CD8-positive, alpha-beta memory T cell (primary cell): ENCODE measurements around the gene FRS2. TPM values are rescaled to one million over a fixed set of nuclear protein-coding genes. Genes with fewer than 3 reads are reported as not detected.

Source experiments
- CTCF ChIA-PET: fragments of 350-600 bp; sonication (Branson Sonifier 250); formaldehyde crosslinking; loops from one replicate; lab custom pipeline; 2021; ENCODE audit warnings: antibody characterized with exemption; lab: Charles Lee
- POLR2A ChIA-PET: fragments of 350-600 bp; sonication (Branson Sonifier 250); formaldehyde crosslinking; loops from one replicate; lab custom pipeline; 2021; ENCODE audit warnings: antibody characterized with exemption; lab: Charles Lee
- DNase-seq, 5 donors: peaks; one replicate each; pipeline versions ENCODE4 v3.0.0 to v3.0.0-alpha.2; 2020 to 2022; ENCODE audit warnings: mixed read lengths in 1 of 5
- H3K27ac ChIP-seq: one replicate; pipeline ENCODE4 v1.7.0; 2013; ENCODE audit warnings: low read depth, mild to moderate bottlenecking, low read length, moderate library complexity
- H3K27me3 ChIP-seq: 2 replicates; pipeline ENCODE4 v1.7.0; 2013; ENCODE audit warnings: low read length, mild to moderate bottlenecking; ENCODE audit not compliant: insufficient read depth, poor library complexity, severe bottlenecking
- H3K36me3 ChIP-seq: 2 replicates; pipeline ENCODE4 v1.7.0; 2013; ENCODE audit warnings: mild to moderate bottlenecking, low read length, moderate library complexity; ENCODE audit not compliant: insufficient read depth
- H3K4me1 ChIP-seq: 2 replicates; pipeline ENCODE4 v1.7.0; 2013; ENCODE audit warnings: mild to moderate bottlenecking, low read length, moderate library complexity; ENCODE audit not compliant: insufficient read depth
- H3K4me3 ChIP-seq: 2 replicates; pipeline ENCODE4 v1.7.0; 2013; ENCODE audit warnings: mild to moderate bottlenecking, low read length
- H3K9me3 ChIP-seq: 2 replicates; pipeline ENCODE4 v1.7.0; 2013; ENCODE audit warnings: mild to moderate bottlenecking, low read length
- H3K27ac Mint-ChIP-seq, 8 donors: one replicate each; pipeline ENCODE4 v1.8.0; 2020 to 2021; ENCODE audit warnings: mixed read lengths in 8 of 8, mild to moderate bottlenecking in 6 of 8, inconsistent platforms in 3 of 8, moderate library complexity in 3 of 8
- H3K27me3 Mint-ChIP-seq, 2 donors: one replicate each; pipeline ENCODE4 v1.8.0; 2020 to 2021; ENCODE audit warnings: mixed read lengths in 2 of 2, mild to moderate bottlenecking in 1 of 2, moderate library complexity in 1 of 2
- H3K36me3 Mint-ChIP-seq, 3 donors: one replicate each; pipeline ENCODE4 v1.8.0; 2020 to 2021; ENCODE audit warnings: mixed read lengths in 3 of 3, inconsistent platforms in 1 of 3, mild to moderate bottlenecking in 1 of 3
- H3K4me1 Mint-ChIP-seq, 3 donors: one replicate each; pipeline ENCODE4 v1.8.0; 2020 to 2021; ENCODE audit warnings: mixed read lengths in 3 of 3, inconsistent platforms in 1 of 3, mild to moderate bottlenecking in 1 of 3
- H3K4me3 Mint-ChIP-seq, 7 donors: one replicate each; pipeline ENCODE4 v1.8.0; 2020 to 2021; ENCODE audit warnings: mixed read lengths in 7 of 7, mild to moderate bottlenecking in 6 of 7, moderate library complexity in 4 of 7, inconsistent platforms in 2 of 7
- H3K9me3 Mint-ChIP-seq, 5 donors: one replicate each; pipeline ENCODE4 v1.8.0; 2020 to 2022; ENCODE audit warnings: mixed read lengths in 5 of 5, mild to moderate bottlenecking in 3 of 5, moderate library complexity in 2 of 5, inconsistent platforms in 1 of 5
- polyA plus RNA-seq: library from polyadenylated mRNA; unstranded; fragments of 300-500 nt; fragmentation: Illumina TruSeq; gene quantifications from one replicate; pipeline ENCODE4 v1.2.3, GENCODE V29; 2021
- total RNA-seq, 2 experiments: library from RNA; stranded (reverse); gene quantifications; one replicate each; pipeline ENCODE4 v1.2.3, GENCODE V29; 2021

FRS2 gene
- total and polyA plus RNA-seq, 3 experiments from 2014 or later, result 9.1 to 13.1 (median 9.8) TPM

DNA sequence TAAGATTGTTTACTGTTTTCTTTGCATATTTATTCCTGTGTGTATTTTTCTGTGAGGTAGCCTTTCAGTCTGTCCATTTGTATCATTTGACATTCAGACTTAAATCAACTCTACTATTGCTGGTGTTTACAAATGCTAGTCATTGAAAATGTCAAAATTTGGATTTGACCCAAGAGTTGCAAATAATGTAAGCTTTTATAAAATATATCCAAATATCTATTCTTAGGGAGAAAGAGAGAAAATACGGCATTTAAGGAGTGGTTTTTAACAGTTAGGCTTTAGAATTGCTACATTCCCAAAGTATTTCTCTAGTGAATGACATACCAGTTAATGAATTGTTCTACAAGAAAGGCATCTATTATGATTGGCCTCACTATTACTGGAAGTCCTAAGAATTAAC is 37.9 kb downstream of the FRS2 start:
- ChIA-PET POLR2A (no interaction called here), CTCF (no interaction called here)
- H3K4me3 Mint-ChIP-seq, result no peak overlapping the region
- no peak for DNase-seq
- H3K27me3 Mint-ChIP-seq, result no peaks in the 10 kb centered on the region
- no peaks in the 10 kb centered on the region for H3K9me3 Mint-ChIP-seq
- no peak overlapping the region for H3K27ac ChIP-seq
- H3K4me1 Mint-ChIP-seq, result peaks cover 47 to 89% (median 73%) of the 10 kb centered on the region in 3 donors
- H3K36me3 Mint-ChIP-seq, result peaks cover 0 to 6% (median 4%) of the 10 kb centered on the region in 3 donors
- H3K4me1 ChIP-seq, result peaks cover 32% of the 10 kb centered on the region
- no peaks in the 10 kb centered on the region for H3K27me3 ChIP-seq
- no peaks in the 10 kb centered on the region for H3K9me3 ChIP-seq
- H3K36me3 ChIP-seq, result no peaks in the 10 kb centered on the region
- no peak overlapping the region for H3K27ac Mint-ChIP-seq
- H3K4me3 ChIP-seq, result no peak overlapping the region

DNA sequence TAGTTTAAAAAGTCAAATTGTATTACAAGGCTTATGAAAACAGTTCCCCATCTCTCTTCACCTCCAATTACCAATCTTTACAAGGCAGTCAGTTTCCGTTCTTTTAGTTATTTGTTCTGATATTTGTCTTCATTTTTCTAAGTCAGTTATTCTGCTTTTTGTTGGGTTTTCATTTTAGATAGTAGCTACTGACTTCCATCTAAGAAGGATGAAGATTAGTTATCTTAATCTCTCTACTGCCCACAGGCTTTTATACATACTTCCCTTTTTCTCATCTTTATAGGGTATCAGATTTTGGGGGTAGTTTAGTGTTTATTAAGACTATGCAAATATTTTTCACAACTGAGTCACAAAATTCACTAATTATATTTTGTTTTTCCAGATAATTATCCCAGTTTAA is 38.4 kb downstream of the FRS2 start:
- no peak for DNase-seq
- no peak overlapping the region for H3K27ac Mint-ChIP-seq
- Histone ChIP-seq H3K4me1 (peaks cover 32% of the 10 kb centered on the region), H3K9me3 (no peaks in the 10 kb centered on the region), H3K27me3 (no peaks in the 10 kb centered on the region), H3K4me3 (no peak overlapping the region), H3K36me3 (no peaks in the 10 kb centered on the region), H3K27ac (no peak overlapping the region)
- ChIA-PET CTCF (no interaction called here), POLR2A (no interaction called here)
- peaks cover 0 to 6% (median 3%) of the 10 kb centered on the region in 3 donors for H3K36me3 Mint-ChIP-seq
- H3K9me3 Mint-ChIP-seq, result no peaks in the 10 kb centered on the region
- H3K4me3 Mint-ChIP-seq, result no peak overlapping the region
- no peaks in the 10 kb centered on the region for H3K27me3 Mint-ChIP-seq
- H3K4me1 Mint-ChIP-seq, result peaks cover 43 to 89% (median 73%) of the 10 kb centered on the region in 3 donors

DNA sequence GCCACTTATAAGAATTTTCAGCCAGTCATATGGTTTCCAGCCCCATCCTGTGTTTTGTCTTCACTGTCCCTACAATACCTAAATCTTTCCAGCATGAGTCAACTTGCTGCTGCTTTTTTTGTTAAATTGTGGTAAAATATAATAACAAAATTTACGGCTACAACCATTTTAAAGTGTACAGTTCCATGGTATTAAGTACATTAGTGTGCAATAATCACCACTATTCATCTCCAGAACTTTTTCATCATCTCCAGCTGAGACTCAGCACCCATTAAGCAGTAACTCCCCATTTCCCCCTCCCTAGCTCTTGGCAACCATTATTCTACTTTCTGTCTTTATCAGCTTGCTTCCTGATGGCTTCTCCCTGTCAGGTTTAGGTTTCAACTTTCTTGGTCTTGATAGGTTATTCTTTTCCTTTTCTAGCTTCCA is 39.1 kb downstream of the FRS2 start:
- peaks cover 44 to 91% (median 74%) of the 10 kb centered on the region in 3 donors for H3K4me1 Mint-ChIP-seq
- CTCF ChIA-PET, result interaction anchor here (0.9 kb wide), 1 partner anchor 10 kb away, joined by 3 read pairs; no protein-coding TSS in a partner anchor
- H3K4me1 ChIP-seq, result peaks cover 36% of the 10 kb centered on the region
- no peak for DNase-seq
- H3K36me3 Mint-ChIP-seq, result peaks cover 0 to 6% (median 3%) of the 10 kb centered on the region in 3 donors
- no peaks in the 10 kb centered on the region for H3K9me3 Mint-ChIP-seq
- H3K36me3 ChIP-seq, result no peaks in the 10 kb centered on the region
- H3K27ac Mint-ChIP-seq, result no peak overlapping the region
- H3K9me3 ChIP-seq, result no peaks in the 10 kb centered on the region
- H3K27me3 ChIP-seq, result no peaks in the 10 kb centered on the region
- no peak overlapping the region for H3K4me3 ChIP-seq
- no peaks in the 10 kb centered on the region for H3K27me3 Mint-ChIP-seq
- H3K4me3 Mint-ChIP-seq, result no peak overlapping the region
- H3K27ac ChIP-seq, result no peak overlapping the region
- POLR2A ChIA-PET, result no interaction called here

DNA sequence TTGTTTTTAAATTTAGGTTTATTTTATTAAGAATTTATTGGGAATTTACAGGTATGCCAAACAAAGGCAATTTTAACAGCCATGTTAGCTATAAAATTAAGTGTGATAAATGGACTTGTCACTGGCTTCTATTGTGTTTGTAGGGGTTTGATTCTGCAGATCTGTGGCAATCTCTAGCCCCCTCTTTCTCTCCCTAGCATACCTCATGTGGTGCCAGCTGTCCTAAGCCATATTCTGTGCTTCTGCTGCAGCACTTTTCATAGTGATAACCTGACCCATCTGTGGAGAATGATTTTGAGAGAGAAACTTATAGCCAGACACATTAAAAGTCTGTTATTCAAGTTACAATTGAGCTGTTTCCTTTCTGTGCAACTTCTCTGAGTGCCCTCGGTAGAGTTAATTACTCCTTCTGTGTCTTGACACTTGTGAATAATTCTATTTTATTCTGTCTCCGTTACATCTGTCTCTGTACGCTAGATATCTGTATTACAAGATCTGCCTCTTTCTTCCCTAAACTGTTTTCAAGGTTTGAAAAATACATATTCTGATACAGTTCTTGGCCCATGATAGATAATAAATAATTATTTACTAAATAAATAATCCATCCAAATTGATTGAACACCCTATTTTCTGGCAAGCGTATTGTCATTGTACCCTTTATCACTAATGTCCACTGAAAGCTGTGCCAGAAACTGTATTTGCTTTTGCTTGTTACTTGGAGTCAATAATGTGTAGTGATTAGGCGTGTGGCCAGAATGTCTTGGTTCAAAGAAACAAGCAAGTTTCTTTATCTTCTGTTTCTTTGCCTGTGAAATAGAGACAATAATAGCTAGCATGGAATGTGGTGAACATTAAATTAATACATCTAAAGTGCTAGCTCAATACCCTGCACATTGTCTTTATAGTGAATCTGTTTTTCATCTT is 40.0 kb downstream of the FRS2 start:
- Histone ChIP-seq H3K36me3 (no peaks in the 10 kb centered on the region), H3K9me3 (no peaks in the 10 kb centered on the region), H3K4me1 (peaks cover 39% of the 10 kb centered on the region), H3K4me3 (no peak overlapping the region), H3K27me3 (no peaks in the 10 kb centered on the region), H3K27ac (no peak overlapping the region)
- peaks cover 0 to 6% (median 3%) of the 10 kb centered on the region in 3 donors for H3K36me3 Mint-ChIP-seq
- no peak overlapping the region for H3K27ac Mint-ChIP-seq
- no peak overlapping the region for H3K4me3 Mint-ChIP-seq
- CTCF ChIA-PET, result interaction anchor here (0.9 kb wide), 1 partner anchor 11 kb away, joined by 3 read pairs; no protein-coding TSS in a partner anchor
- peaks cover 46 to 93% (median 76%) of the 10 kb centered on the region in 3 donors for H3K4me1 Mint-ChIP-seq
- POLR2A ChIA-PET, result no interaction called here
- no peaks in the 10 kb centered on the region for H3K27me3 Mint-ChIP-seq
- H3K9me3 Mint-ChIP-seq, result no peaks in the 10 kb centered on the region
- DNase-seq, result no peak

DNA sequence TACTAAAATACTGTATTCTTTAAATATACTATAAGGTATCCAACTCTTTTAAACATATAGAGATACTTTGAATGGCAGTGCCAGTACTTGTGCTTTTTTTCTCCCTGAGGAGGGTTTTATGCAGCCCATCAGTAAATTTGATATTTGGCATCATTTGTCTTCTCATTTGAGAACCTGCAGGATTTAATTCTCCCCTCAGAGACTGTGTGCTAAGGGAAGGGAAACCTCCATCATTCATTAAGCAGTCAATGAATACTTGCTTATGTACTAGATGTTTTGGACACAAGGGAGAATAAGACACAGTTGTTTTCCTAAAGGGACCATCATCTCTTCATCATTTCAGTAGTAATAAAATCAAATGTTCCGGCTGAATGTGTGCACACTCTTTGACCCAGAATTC is 40.8 kb downstream of the FRS2 start:
- Mint-ChIP-seq H3K27ac (no peak overlapping the region), H3K27me3 (no peaks in the 10 kb centered on the region), H3K4me3 (no peak overlapping the region), H3K4me1 (peaks cover 51 to 92% (median 76%) of the 10 kb centered on the region in 3 donors), H3K9me3 (no peaks in the 10 kb centered on the region), H3K36me3 (peaks cover 0 to 6% (median 3%) of the 10 kb centered on the region in 3 donors)
- Histone ChIP-seq H3K27ac (no peak overlapping the region), H3K36me3 (no peaks in the 10 kb centered on the region), H3K4me1 (peaks cover 41% of the 10 kb centered on the region), H3K4me3 (no peak overlapping the region), H3K27me3 (no peaks in the 10 kb centered on the region), H3K9me3 (no peaks in the 10 kb centered on the region)
- no peak for DNase-seq
- POLR2A ChIA-PET, result no interaction called here
- CTCF ChIA-PET, result no interaction called here

DNA sequence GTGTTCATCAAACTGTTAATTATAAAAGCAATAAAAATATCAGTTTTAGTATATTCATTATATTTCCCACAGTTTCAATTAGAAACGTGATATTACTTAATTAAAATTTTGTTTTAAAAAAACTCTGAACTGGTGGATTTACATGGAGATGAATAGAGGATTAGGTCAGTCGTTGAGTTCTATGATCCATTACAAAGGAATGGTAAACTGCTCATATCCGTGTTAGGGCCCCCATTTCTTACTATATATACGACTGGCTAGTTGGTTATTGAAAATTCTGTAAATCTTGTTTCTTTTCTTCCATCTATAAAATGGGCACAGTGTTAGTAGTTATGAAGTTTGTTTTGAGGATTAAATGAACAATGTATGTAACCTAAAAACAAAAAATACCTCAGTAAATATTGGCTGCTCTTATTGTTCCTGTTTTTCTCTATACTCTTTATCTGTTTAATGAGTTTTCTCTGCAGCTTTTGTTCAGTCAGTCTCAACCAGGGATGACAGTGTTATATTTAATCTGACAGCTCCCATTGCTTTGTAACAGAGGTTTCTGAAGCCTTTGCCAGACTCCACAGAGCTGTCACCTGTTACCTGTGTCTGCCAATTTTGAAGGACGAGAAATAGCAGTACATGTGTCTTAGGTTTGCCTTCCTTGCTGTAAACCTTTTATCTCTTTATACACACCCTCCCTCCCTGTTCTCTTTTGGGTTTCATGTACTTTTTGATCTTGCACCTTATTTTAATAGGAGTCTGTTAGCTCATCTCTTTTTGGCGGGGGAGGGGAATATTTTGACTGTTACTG is 41.5 kb downstream of the FRS2 start:
- POLR2A ChIA-PET, result no interaction called here
- H3K4me1 ChIP-seq, result peaks cover 41% of the 10 kb centered on the region
- DNase-seq, result no peak

DNA sequence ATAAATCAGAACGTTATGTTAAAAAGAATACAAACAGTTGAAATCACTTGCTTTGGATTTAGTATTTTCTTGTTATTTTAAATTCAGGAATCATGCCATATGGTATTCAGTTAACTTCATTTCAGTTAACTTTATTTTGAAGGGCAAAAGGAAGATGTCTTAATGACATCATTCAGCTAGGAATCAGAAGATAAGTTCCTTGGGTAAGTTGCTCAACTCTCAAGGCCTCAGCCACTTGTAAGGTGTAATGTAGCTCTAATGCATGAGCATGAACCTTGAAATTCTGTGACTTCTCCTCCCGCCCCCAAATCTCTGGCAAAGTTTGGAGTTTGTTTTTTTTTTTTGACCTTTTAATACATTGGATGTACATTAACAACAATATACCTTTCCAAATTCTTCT is 42.6 kb downstream of the FRS2 start:
- no peak overlapping the region for H3K4me3 Mint-ChIP-seq

More for the DNA sequence above, 41.5 kb downstream of the FRS2 start:
- Mint-ChIP-seq H3K27ac (peak overlapping the region in 2 of 8 donors; percentile 50 to 67), H3K9me3 (no peaks in the 10 kb centered on the region), H3K4me1 (peaks cover 48 to 89% (median 75%) of the 10 kb centered on the region in 3 donors), H3K27me3 (no peaks in the 10 kb centered on the region), H3K36me3 (peaks cover 0 to 6% (median 3%) of the 10 kb centered on the region in 3 donors), H3K4me3 (no peak overlapping the region)
- CTCF ChIA-PET, result no interaction called here
- no peaks in the 10 kb centered on the region for H3K9me3 ChIP-seq
- no peaks in the 10 kb centered on the region for H3K36me3 ChIP-seq
- H3K4me3 ChIP-seq, result no peak overlapping the region
- no peaks in the 10 kb centered on the region for H3K27me3 ChIP-seq
- H3K27ac ChIP-seq, result no peak overlapping the region

More for the DNA sequence above, 42.6 kb downstream of the FRS2 start:
- Mint-ChIP-seq H3K36me3 (peaks cover 0 to 3% (median 3%) of the 10 kb centered on the region in 3 donors), H3K27ac (no peak overlapping the region), H3K4me1 (peaks cover 45 to 84% (median 78%) of the 10 kb centered on the region in 3 donors), H3K27me3 (no peaks in the 10 kb centered on the region), H3K9me3 (no peaks in the 10 kb centered on the region)
- ChIA-PET CTCF (no interaction called here), POLR2A (no interaction called here)
- Histone ChIP-seq H3K36me3 (no peaks in the 10 kb centered on the region), H3K4me1 (peaks cover 41% of the 10 kb centered on the region), H3K27me3 (no peaks in the 10 kb centered on the region), H3K4me3 (no peak overlapping the region), H3K9me3 (no peaks in the 10 kb centered on the region), H3K27ac (no peak overlapping the region)
- no peak for DNase-seq
